ENCODE data around the gene HEYL.

GRCh38 chr1:39628807-39629350 lies 10.6 kb downstream of the HEYL start:
- TF ChIP-seq CTCF (IDR thresholded peaks at IDR 0.05; ENCODE audit: insufficient read depth, low read depth, low read length) (no peak), EZH2 (IDR thresholded peaks at IDR 0.05; ENCODE audit: insufficient read depth, low read length) (no peak)
